HepG2 (cell line): ENCODE measurements around the gene INHBC. TPM values are rescaled to one million over a fixed set of nuclear protein-coding genes. Genes with fewer than 3 reads are reported as not detected.

ENCODE experiments used
- CCAR2 ChIP-seq: fragments of 200-400 bp; formaldehyde crosslinking; optimal IDR thresholded peaks from 2 replicates; pipeline ENCODE3; 2018; ENCODE audit warnings: low read depth, mild to moderate bottlenecking, low read length, moderate library complexity
- DMAP1 ChIP-seq: IDR thresholded peaks from 2 replicates; pipeline ENCODE4 v1.6.1; 2016
- ETV5 ChIP-seq: IDR thresholded peaks from 2 replicates; pipeline ENCODE4 v1.6.1; 2018; ENCODE audit warnings: missing biosample characterization, missing genetic modification reagents, inconsistent platforms, borderline replicate concordance
- HNRNPH1 ChIP-seq: fragments of 200-400 bp; formaldehyde crosslinking; optimal IDR thresholded peaks from 2 replicates; pipeline ENCODE3; 2017; ENCODE audit warnings: mild to moderate bottlenecking, low read depth, low read length
- MAZ ChIP-seq, 2 experiments: sonication (generic) in 1 of 2; formaldehyde crosslinking in 1 of 2; IDR thresholded peaks; 2 replicates each; pipeline versions ENCODE4 v1.5.0 to v1.6.1; 2012 to 2020; ENCODE audit warnings: low read depth in 2 of 2, mild to moderate bottlenecking in 2 of 2, borderline replicate concordance in 1 of 2, improper control_type of control experiment in 1 of 2, low read length in 1 of 2, missing genetic modification reagents in 1 of 2, moderate library complexity in 1 of 2
- NRL ChIP-seq: sonication (generic); formaldehyde crosslinking; IDR thresholded peaks from 2 replicates; pipeline ENCODE4 v1.5.0; 2020; ENCODE audit warnings: missing genetic modification reagents, mild to moderate bottlenecking, moderate library complexity, borderline replicate concordance
- PAXIP1 ChIP-seq: sonication (generic); formaldehyde crosslinking; conservative IDR thresholded peaks from 2 replicates; pipeline ENCODE4 v1.4.0; 2020; ENCODE audit warnings: mild to moderate bottlenecking, missing genetic modification reagents, moderate library complexity
- SETDB1 ChIP-seq: sonication (generic); formaldehyde crosslinking; IDR thresholded peaks from 2 replicates; pipeline ENCODE4 v1.5.1; 2020; ENCODE audit warnings: missing genetic modification reagents, mild to moderate bottlenecking, borderline replicate concordance
- SRY ChIP-seq: sonication (generic); formaldehyde crosslinking; IDR thresholded peaks from 2 replicates; pipeline ENCODE4 v1.8.0; 2022; ENCODE audit warnings: mild to moderate bottlenecking, missing genetic modification reagents
- U2AF1 ChIP-seq: fragments of 200-400 bp; formaldehyde crosslinking; optimal IDR thresholded peaks from 2 replicates; pipeline ENCODE3; 2017; ENCODE audit warnings: mild to moderate bottlenecking, low read depth, low read length
- ZBTB46 ChIP-seq: sonication (generic); formaldehyde crosslinking; IDR thresholded peaks from 2 replicates; pipeline ENCODE4 v1.4.0; 2020; ENCODE audit warnings: mild to moderate bottlenecking, missing genetic modification reagents, borderline replicate concordance
- ZKSCAN8 ChIP-seq: IDR thresholded peaks from 2 replicates; pipeline ENCODE4 v1.6.1; 2016; ENCODE audit warnings: borderline replicate concordance, missing genetic modification reagents, missing compliant biosample characterization
- ZNF24 ChIP-seq: fragments of 450-650 bp; IDR thresholded peaks from 2 replicates; pipeline ENCODE4 v1.6.1; 2017; ENCODE audit warnings: antibody characterized with exemption, mild to moderate bottlenecking
- ZNF572 ChIP-seq: sonication (generic); formaldehyde crosslinking; IDR thresholded peaks from 2 replicates; pipeline ENCODE4 v1.5.1; 2020; ENCODE audit warnings: mild to moderate bottlenecking, missing genetic modification reagents
- ZNF841 ChIP-seq: sonication (generic); formaldehyde crosslinking; IDR thresholded peaks from 2 replicates; pipeline ENCODE4 v1.8.1; 2023; ENCODE audit warnings: missing genetic modification reagents, borderline replicate concordance
- polyA plus RNA-seq, 8 experiments: library from polyadenylated mRNA; depleted of rRNA in 3 of 8; stranded (reverse) in 7 of 8; unstranded in 1 of 8; fragments of >200 nt; fragmentation: Illumina TruSeq in 4 of 8; extraction: Trizol in 4 of 8; gene quantifications; 2 replicates each; pipeline versions ENCODE4 v1.2.1 to v1.2.3, GENCODE V29; 2011 to 2016; ENCODE audit warnings: low read depth in 4 of 8, missing spikeins in 1 of 8, mixed read lengths in 1 of 8; ENCODE audit not compliant: insufficient read depth in 1 of 8
- total RNA-seq, 5 experiments: library from RNA; depleted of rRNA; stranded (reverse); fragments of >200 nt; fragmentation: Illumina TruSeq; extraction: Trizol; gene quantifications; 2 replicates each; pipeline ENCODE4 v1.2.3, GENCODE V29; 2016; ENCODE audit warnings: low read depth in 1 of 5
- TF ChIP-seq, protein P1 (sequence below): sonication (generic); formaldehyde crosslinking; IDR thresholded peaks from 2 replicates; pipeline ENCODE4 v1.4.0; 2020; ENCODE audit warnings: missing genetic modification reagents
- TF ChIP-seq, protein P2 (sequence below): sonication (generic); formaldehyde crosslinking; IDR thresholded peaks from 2 replicates; pipeline ENCODE4 v1.4.0; 2020; ENCODE audit warnings: low read depth, mild to moderate bottlenecking, missing genetic modification reagents
- TF ChIP-seq, protein P3 (sequence below): sonication (generic); formaldehyde crosslinking; IDR thresholded peaks from 2 replicates; pipeline ENCODE4 v1.8.1; 2023; ENCODE audit warnings: mild to moderate bottlenecking, missing genetic modification reagents

The INHBC gene
- total and polyA plus RNA-seq, 2 of the 13 experiments (the other 11 are each of a cell fraction or from before 2014, with no cell fraction given) = 1.8 to 13.8 TPM

DNA sequence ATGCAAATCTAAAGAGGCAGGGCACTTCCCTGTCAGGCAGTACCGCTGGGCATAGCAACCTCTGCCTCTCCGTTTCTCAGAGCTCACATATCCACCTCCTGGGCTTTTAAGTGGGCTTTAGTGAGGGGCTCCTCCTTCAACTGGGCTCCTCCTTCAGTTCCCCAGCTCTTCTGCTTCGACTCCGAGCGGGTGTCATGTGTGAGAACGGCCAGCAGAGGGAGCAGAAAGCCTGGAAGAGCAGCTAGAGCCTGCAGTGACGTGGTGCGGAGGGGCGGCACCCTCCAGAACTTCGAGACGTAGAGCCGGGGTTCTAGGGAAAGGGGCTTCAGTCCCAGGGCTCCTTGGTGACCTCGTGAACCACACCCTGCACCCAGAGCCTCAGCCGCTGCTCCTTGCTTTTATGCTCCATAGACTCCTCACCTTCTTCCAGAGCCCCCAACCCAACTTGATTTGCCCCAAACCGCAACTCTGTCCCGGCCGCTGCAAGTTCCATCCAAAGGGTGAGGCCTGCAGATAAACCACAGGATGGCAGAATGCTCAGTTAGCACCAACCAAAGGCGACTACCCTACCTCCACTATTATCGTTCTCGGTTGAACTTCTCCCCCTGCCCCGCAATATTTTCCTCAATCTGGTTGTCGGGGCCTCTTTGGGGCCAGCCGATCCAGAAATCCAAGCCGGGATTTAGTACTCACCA lies 24.6 kb downstream of the INHBC start (continued):
- no peak for TF ChIP-seq PAXIP1 (CRISPR knock-in tag)
- TF ChIP-seq U2AF1 = no peak
- TF ChIP-seq ZKSCAN8 (CRISPR knock-in tag) = no peak
- no peak for TF ChIP-seq SRY (CRISPR knock-in tag)
- no peak for TF ChIP-seq ZNF841
- TF ChIP-seq, protein P1, sequence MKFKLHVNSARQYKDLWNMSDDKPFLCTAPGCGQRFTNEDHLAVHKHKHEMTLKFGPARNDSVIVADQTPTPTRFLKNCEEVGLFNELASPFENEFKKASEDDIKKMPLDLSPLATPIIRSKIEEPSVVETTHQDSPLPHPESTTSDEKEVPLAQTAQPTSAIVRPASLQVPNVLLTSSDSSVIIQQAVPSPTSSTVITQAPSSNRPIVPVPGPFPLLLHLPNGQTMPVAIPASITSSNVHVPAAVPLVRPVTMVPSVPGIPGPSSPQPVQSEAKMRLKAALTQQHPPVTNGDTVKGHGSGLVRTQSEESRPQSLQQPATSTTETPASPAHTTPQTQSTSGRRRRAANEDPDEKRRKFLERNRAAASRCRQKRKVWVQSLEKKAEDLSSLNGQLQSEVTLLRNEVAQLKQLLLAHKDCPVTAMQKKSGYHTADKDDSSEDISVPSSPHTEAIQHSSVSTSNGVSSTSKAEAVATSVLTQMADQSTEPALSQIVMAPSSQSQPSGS (CRISPR knock-in tag) = peak; percentile 12; the same call in 1 of the 2 replicates
- no peak for TF ChIP-seq MAZ (IDR thresholded peaks at IDR 0.05; ENCODE audit: borderline replicate concordance, low read depth, low read length)
- peak; percentile 41; the same call in 1 of the 2 replicates for TF ChIP-seq MAZ (CRISPR knock-in tag; IDR thresholded peaks at IDR 0.05; ENCODE audit: low read depth)
- no peak for TF ChIP-seq CCAR2
- no peak for TF ChIP-seq ZBTB46
- TF ChIP-seq ZNF24 = no peak
- TF ChIP-seq, protein P2, sequence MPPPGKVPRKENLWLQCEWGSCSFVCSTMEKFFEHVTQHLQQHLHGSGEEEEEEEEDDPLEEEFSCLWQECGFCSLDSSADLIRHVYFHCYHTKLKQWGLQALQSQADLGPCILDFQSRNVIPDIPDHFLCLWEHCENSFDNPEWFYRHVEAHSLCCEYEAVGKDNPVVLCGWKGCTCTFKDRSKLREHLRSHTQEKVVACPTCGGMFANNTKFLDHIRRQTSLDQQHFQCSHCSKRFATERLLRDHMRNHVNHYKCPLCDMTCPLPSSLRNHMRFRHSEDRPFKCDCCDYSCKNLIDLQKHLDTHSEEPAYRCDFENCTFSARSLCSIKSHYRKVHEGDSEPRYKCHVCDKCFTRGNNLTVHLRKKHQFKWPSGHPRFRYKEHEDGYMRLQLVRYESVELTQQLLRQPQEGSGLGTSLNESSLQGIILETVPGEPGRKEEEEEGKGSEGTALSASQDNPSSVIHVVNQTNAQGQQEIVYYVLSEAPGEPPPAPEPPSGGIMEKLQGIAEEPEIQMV (CRISPR knock-in tag) = no peak
- no peak for TF ChIP-seq DMAP1 (CRISPR knock-in tag)
- TF ChIP-seq ZNF572 = 0 out of 2 replicates have a peak, but pooled peaks have one; percentile 30
- no peak for TF ChIP-seq NRL (CRISPR knock-in tag)
- TF ChIP-seq ETV5 (CRISPR knock-in tag) = no peak
- no peak for TF ChIP-seq HNRNPH1
- no peak for TF ChIP-seq SETDB1 (CRISPR knock-in tag)
- TF ChIP-seq, protein P3, sequence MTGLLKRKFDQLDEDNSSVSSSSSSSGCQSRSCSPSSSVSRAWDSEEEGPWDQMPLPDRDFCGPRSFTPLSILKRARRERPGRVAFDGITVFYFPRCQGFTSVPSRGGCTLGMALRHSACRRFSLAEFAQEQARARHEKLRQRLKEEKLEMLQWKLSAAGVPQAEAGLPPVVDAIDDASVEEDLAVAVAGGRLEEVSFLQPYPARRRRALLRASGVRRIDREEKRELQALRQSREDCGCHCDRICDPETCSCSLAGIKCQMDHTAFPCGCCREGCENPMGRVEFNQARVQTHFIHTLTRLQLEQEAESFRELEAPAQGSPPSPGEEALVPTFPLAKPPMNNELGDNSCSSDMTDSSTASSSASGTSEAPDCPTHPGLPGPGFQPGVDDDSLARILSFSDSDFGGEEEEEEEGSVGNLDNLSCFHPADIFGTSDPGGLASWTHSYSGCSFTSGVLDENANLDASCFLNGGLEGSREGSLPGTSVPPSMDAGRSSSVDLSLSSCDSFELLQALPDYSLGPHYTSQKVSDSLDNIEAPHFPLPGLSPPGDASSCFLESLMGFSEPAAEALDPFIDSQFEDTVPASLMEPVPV (CRISPR knock-in tag) = no peak; the same call in 1 of the 2 replicates
